GM19452 (cell line): Measurements from ENCODE around the gene IQCN.

ENCODE experiments used
- ATAC-seq: cut with Tn5 transposase; IDR thresholded peaks from one replicate; pipeline ENCODE4 v1.9.1; 2021; ENCODE audit not compliant: unreplicated experiment

Gene IQCN

DNA sequence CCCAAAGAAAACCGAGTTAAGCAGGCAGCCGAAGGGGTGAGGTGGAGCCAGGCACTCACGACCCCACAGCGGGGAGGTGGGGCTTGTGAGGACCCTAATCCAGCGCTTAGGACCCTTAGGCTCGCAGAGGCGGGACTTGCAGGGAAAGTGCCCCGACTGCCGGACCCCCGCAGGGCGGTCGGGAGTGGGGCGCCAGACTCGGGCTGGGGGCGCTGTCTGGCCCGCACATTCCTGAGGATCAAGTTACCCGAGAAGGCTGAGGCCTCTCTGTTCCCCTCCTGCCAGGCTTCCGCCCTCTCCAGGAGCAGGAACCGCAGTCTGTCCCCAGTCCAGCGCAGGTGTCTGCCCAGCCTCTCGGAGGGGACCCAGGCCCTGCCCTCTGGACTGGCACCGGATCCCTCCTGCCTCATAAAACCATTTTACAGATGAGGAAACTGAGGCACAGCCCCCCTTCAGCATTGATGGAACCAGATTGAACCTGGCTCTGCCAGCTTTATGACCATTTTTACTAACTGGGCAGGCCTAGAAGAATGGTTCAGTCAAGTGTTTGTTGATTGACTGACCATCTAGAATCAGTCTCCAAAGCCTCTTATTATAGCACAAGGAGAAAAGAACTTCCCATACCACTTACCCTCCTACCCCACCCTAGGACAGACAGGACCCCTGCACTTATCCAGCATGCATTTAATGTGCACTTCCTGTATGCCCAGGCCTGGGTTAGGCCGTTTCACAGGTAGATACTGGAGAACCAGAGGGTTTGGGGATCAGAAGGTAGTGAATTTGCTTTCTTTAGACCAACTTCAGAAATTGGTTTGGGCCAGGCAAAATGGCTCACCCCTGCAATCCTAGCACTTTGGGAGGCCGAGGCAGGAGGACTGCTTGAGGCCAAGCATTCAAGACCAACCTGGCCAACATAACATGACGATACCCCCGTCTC is 13.9 kb upstream of the IQCN start:
- no peak for ATAC-seq

GRCh38 chr19:18286973-18287635 is 12.9 kb upstream of the IQCN start:
- no peak for ATAC-seq

- ATAC-seq = no peak
Measured at GRCh38 chr19:18284712-18285360, 10.6 kb upstream of the IQCN start.

- no peak for ATAC-seq
Measured at GRCh38 chr19:18283338-18283737, 9.1 kb upstream of the IQCN start.

DNA sequence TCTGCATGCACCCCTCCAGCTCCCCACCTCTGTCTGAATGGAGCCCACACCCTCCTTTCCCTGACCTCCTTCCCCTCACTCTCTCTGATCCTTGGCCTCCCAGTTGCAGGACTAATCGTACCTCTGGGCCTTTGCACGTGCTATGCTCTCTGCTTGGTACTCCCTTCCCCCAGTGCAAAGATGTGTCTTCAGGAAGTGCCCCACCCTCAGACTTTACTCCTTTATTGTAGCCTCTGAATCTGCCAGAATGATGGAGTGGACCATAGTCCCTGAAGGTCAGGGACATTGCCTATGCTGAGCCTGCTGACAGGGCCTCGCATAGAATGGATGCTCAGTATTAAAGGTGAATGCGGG is 8.5 kb upstream of the IQCN start:
- no peak for ATAC-seq

DNA sequence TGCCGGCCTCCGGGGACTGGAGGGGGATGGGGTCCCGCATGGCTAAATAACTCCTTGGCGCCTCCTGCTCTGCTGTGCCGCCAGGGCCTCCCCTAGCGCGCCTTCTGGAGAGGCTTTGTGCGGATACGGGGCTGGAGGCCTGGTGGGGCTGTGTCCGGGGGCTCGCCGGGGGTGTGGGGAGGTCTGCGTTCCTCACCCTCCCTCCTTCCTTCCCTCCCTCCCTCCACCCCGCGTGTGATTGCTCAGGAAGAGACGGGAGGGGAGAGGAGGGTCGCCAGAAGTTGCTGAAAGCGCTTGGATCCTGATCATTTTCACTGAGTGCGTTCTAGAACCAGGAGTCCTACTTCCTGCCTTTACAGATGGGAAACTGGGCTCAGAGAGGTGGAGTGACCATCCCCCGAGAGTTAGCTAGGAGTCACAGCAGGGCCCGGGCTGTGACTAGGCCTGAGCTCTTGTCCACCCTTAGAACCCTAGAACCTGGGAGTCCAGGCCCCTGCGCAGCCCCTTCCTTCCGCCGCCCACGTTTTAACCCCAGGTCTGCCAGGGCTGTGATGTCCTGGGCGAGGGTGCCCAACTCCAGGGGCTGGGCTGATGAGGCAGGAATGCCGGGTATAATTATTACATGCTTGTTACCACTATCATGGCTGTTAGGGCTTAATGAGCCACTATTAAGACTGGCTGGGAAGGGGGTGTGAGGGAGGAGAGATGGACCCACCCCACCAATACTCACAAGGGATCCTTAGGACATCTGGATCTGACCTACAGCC is 8.0 kb upstream of the IQCN start:
- ATAC-seq = no peak

GRCh38 chr19:18281082-18282020 is 7.1 kb upstream of the IQCN start, which contains the start of gene JUND:
Gene JUND, minus strand, starts transcription at chr19:18281622. Its CDS starts 138 bp downstream, at chr19:18281484.
- ATAC-seq = peak; percentile 59

DNA sequence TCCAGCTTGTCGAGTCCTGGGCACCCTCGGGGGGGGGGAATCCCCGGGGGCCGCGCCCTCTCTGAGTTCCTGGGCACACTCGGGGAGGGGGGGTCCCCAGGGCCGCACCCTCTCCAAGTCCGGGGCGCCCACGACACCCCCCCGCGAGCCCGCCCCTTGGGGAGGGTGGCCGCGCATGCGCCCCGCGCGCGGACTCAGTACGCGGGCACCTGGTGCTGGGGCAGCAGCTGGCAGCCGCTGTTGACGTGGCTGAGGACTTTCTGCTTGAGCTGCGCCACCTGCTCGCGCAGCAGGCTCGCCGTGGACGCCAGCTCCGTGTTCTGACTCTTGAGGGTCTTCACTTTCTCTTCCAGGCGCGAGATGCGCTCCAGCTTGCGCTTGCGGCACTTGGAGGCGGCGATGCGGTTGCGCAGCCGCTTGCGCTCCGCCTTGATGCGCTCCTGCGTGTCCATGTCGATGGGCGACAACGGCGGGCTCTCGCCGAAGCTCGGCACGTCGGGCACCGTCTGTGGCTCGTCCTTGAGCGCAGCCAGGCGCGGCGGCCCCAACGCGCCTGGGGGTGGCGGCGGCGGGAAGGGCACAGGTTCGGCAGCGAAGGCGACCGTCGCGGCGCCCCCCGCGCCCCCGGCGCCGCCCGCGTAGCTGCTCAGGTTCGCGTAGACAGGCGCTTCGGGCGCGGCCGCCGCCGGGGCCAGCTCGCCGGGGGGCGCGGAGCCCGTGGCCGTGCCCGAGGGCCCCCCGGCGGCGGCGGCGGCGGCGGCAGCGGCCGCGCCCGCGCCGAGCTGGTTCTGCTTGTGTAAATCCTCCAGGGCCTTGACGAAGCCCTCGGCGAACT is 6.2 kb upstream of the IQCN start:
- peak; percentile 17 for ATAC-seq

- no peak for ATAC-seq
Measured at GRCh38 chr19:18279516-18280246, 5.4 kb upstream of the IQCN start.

GRCh38 chr19:18279266-18279515 is 4.9 kb upstream of the IQCN start:
- ATAC-seq = no peak

DNA sequence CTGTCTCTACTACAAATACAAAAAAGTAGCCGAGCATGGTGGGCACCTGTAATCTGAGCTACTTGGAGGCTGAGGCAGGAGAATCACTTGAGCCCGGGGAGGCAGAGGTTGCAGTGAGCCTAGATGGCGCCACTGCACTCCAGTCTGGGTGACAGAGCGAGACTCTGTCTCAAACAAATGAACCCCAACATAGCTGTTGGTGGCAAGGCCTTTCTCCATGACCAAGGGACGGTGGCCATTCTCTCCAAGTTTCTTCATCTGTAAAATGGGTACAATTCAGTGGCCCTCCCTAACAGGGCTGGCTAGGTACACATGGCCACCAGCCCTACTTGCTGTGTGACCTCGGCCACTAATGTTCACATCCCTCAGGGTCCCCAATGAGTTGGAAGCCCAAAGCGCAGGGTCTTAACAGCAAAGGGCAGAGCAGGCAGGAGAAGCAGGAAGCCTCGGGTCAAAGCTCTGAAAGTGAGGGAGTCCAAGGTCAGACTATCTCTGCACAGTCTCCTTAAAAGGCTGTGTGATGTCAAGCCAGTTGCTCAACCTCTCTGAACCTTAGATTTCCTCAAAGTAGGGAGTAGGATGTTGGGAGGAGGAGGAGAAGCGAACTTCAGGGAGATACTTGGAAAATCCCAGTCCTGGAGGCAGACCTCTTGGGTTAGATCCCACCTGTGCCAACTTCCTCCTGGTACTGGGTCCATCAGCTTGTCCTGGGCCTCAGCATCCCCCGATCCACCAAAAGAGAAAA is 4.4 kb upstream of the IQCN start:
- ATAC-seq = no peak

DNA sequence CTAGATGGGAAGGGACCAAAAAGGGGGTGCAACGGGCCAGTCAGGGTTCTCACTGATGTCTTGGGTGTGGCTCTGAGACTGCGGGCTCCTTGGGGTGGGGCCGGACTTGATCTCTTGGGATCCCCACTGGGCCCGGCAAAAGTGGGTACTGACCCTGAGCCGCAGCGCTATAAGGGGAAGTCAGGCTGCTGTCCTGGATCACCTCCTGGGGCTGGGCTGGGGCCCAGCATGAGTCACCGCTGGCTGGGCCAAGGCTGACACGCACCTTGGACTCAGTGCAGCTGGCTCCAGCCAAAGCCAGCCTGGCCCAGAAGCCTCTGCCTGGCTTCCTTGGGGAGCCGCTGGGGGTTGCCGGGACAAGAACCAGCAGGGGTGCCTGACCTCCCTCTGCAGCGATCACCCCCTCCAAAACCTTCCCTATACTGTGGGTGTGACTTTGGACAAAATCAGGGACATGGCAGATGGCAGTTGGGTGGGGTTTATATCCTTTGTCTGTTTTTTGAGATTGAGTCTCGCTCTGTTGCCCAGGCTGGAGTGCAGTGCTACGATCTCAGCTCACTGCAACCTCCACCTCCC is 617 bp upstream of the IQCN start:
- ATAC-seq = no peak

DNA sequence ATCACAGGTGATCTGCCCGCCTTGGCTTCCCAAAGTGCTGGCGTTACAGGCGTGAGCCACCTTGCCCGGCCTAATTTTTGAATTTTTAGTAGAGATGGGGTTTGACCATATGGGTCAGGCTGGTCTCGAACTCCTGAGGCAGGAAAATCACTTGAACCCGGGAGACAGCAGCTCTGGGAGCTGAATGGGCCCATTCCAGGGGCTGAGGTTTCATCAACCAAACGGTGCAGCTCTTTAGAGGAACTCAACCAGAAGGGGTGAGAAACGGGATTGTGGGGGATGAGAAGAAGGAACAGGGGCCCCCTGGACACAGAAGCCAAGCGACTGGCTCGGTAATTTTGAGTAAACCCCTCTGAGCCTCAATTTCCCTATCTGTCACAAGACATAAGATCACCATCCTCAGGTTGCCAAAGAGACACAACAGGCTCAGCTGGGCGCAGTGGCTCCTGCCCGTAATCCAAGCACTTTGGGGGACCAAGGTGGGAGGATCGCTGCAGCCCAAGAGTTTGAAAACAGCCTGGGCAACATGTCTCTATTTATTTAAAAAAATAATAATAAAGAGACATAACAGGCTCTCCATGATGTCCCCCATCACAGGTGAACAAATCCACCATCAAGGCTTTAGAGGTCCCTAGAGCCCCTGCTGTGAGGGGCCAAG is 562 bp downstream of the IQCN start:
- no peak for ATAC-seq

GRCh38 chr19:18271433-18271841 is 2.8 kb downstream of the IQCN start:
- ATAC-seq = no peak

DNA sequence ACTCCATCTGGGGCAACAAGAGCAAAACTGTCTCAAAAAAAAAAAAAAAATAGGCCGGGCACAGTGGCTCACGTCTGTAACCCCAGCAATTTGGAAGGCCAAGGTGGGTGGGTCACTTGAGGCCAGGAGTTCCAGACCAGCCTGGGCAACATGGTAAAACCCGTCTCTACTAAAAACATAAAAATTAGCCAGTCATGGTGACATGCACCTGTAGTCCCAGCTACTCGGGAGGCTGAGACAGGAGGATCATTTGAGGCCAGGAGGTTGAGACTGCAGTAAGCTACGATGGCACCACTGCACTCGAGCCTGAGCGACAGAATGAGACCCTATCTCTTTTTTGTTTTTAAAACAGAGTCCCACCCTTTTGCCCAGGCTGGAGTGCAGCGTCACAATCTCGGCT is 3.9 kb downstream of the IQCN start:
- ATAC-seq = no peak

DNA sequence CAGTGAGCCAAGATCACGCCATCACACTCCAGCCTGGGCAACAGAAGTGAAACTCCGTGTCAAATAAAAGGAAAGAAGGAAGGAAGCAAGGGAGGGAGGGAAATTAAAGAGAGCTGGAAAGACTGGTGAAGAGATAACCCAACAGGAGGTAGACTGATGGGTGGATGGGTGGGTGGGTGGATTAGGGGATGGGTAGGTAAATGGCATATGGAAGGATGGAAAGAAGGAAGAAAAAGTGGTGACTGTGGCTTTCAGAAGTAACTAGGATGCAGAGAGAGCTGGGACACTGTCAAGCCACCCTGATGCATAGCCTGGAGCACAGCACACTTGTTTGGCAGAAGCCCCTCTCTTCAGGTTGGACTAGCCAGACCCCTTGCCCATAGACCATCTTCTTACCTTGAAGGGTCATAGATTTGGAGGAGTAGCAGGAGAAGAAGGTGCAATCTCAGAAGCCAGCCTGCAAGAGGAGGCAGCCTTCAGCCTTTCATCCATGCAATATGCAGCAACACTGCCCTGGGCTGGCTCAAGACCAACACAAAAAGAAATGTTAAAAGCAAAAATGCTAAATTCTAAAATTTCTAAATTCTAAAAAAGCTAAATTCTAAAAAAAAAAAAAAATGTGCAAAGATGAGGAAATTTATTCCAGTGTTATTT is 5.1 kb downstream of the IQCN start:
- no peak for ATAC-seq
